CD8-positive, alpha-beta memory T cell (primary cell): ENCODE results near the gene SCAND1. TPM values are rescaled to one million over a fixed set of nuclear protein-coding genes. Genes with fewer than 3 reads are reported as not detected.
"Not testable (repeated sequence)": the region's sequence is repeated elsewhere in the genome, so short reads cannot be mapped to it uniquely, and the experiment has no call there.

Experiments used
- CTCF ChIA-PET: fragments of 350-600 bp; sonication (Branson Sonifier 250); formaldehyde crosslinking; loops from one replicate; lab custom pipeline; 2021; ENCODE audit warnings: antibody characterized with exemption; lab: Charles Lee
- POLR2A ChIA-PET: fragments of 350-600 bp; sonication (Branson Sonifier 250); formaldehyde crosslinking; loops from one replicate; lab custom pipeline; 2021; ENCODE audit warnings: antibody characterized with exemption; lab: Charles Lee
- DNase-seq, 5 donors: peaks; one replicate each; pipeline versions ENCODE4 v3.0.0 to v3.0.0-alpha.2; 2020 to 2022; ENCODE audit warnings: mixed read lengths in 1 of 5
- H3K27ac ChIP-seq: one replicate; pipeline ENCODE4 v1.7.0; 2013; ENCODE audit warnings: low read depth, mild to moderate bottlenecking, low read length, moderate library complexity
- H3K27me3 ChIP-seq: 2 replicates; pipeline ENCODE4 v1.7.0; 2013; ENCODE audit warnings: low read length, mild to moderate bottlenecking; ENCODE audit not compliant: insufficient read depth, poor library complexity, severe bottlenecking
- H3K36me3 ChIP-seq: 2 replicates; pipeline ENCODE4 v1.7.0; 2013; ENCODE audit warnings: mild to moderate bottlenecking, low read length, moderate library complexity; ENCODE audit not compliant: insufficient read depth
- H3K4me1 ChIP-seq: 2 replicates; pipeline ENCODE4 v1.7.0; 2013; ENCODE audit warnings: mild to moderate bottlenecking, low read length, moderate library complexity; ENCODE audit not compliant: insufficient read depth
- H3K4me3 ChIP-seq: 2 replicates; pipeline ENCODE4 v1.7.0; 2013; ENCODE audit warnings: mild to moderate bottlenecking, low read length
- H3K9me3 ChIP-seq: 2 replicates; pipeline ENCODE4 v1.7.0; 2013; ENCODE audit warnings: mild to moderate bottlenecking, low read length
- H3K27ac Mint-ChIP-seq, 8 donors: one replicate each; pipeline ENCODE4 v1.8.0; 2020 to 2021; ENCODE audit warnings: mixed read lengths in 8 of 8, mild to moderate bottlenecking in 6 of 8, inconsistent platforms in 3 of 8, moderate library complexity in 3 of 8
- H3K27me3 Mint-ChIP-seq, 2 donors: one replicate each; pipeline ENCODE4 v1.8.0; 2020 to 2021; ENCODE audit warnings: mixed read lengths in 2 of 2, mild to moderate bottlenecking in 1 of 2, moderate library complexity in 1 of 2
- H3K36me3 Mint-ChIP-seq, 3 donors: one replicate each; pipeline ENCODE4 v1.8.0; 2020 to 2021; ENCODE audit warnings: mixed read lengths in 3 of 3, inconsistent platforms in 1 of 3, mild to moderate bottlenecking in 1 of 3
- H3K4me1 Mint-ChIP-seq, 3 donors: one replicate each; pipeline ENCODE4 v1.8.0; 2020 to 2021; ENCODE audit warnings: mixed read lengths in 3 of 3, inconsistent platforms in 1 of 3, mild to moderate bottlenecking in 1 of 3
- H3K4me3 Mint-ChIP-seq, 7 donors: one replicate each; pipeline ENCODE4 v1.8.0; 2020 to 2021; ENCODE audit warnings: mixed read lengths in 7 of 7, mild to moderate bottlenecking in 6 of 7, moderate library complexity in 4 of 7, inconsistent platforms in 2 of 7
- H3K9me3 Mint-ChIP-seq, 5 donors: one replicate each; pipeline ENCODE4 v1.8.0; 2020 to 2022; ENCODE audit warnings: mixed read lengths in 5 of 5, mild to moderate bottlenecking in 3 of 5, moderate library complexity in 2 of 5, inconsistent platforms in 1 of 5
- polyA plus RNA-seq: library from polyadenylated mRNA; unstranded; fragments of 300-500 nt; fragmentation: Illumina TruSeq; gene quantifications from one replicate; pipeline ENCODE4 v1.2.3, GENCODE V29; 2021
- total RNA-seq, 2 experiments: library from RNA; stranded (reverse); gene quantifications; one replicate each; pipeline ENCODE4 v1.2.3, GENCODE V29; 2021

The SCAND1 gene
- total and polyA plus RNA-seq, 3 experiments from 2014 or later, result 50.8 to 177 (median 55.8) TPM

GRCh38 chr20:35956616-35957015 is 2.3 kb upstream of the SCAND1 start:
- Histone ChIP-seq H3K27me3 (no peaks in the 10 kb centered on the region), H3K27ac (no peak overlapping the region), H3K4me1 (peaks cover 27% of the 10 kb centered on the region), H3K4me3 (no peak overlapping the region), H3K36me3 (no peaks in the 10 kb centered on the region), H3K9me3 (no peaks in the 10 kb centered on the region)
- Mint-ChIP-seq H3K36me3 (peaks cover 0 to 14% (median 0%) of the 10 kb centered on the region in 3 donors), H3K4me3 (peak overlapping the region in 4 of 7 donors; percentile 28 to 43 (median 35)), H3K4me1 (peaks cover 15 to 36% (median 26%) of the 10 kb centered on the region in 3 donors), H3K27ac (peak overlapping the region in 3 of 8 donors; percentile 42 to 51 (median 48)), H3K27me3 (peaks cover 0 to 3% of the 10 kb centered on the region in 2 donors), H3K9me3 (no peaks in the 10 kb centered on the region)
- ChIA-PET CTCF (no interaction called here), POLR2A (no interaction called here)
- no peak for DNase-seq

DNA sequence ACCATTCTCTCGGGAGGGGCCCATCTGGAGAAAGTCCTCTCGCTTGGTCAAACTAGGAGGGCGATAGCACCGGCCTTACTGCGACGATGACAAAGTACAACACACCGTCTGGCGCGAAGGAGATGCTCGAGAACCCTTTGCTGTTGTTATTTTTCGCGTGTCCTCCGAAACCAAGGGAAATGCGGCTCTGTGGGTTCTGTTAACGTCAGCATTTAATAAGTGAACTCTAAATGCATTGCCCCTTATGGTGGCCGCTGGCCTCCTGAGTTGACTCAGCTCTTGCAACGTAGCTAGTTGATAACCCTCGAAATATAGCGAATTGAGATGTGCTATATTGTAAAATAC is 577 bp upstream of the SCAND1 start:
- Mint-ChIP-seq H3K27me3 (peaks cover 0 to 3% of the 10 kb centered on the region in 2 donors), H3K4me3 (peak overlapping the region; percentile 97 to 100 (median 99)), H3K9me3 (no peaks in the 10 kb centered on the region), H3K27ac (peak overlapping the region; percentile 94 to 100 (median 100)), H3K36me3 (peaks cover 0 to 14% (median 0%) of the 10 kb centered on the region in 3 donors), H3K4me1 (peaks cover 15 to 37% (median 26%) of the 10 kb centered on the region in 3 donors)
- Histone ChIP-seq H3K4me3 (peak overlapping the region; percentile 83), H3K9me3 (no peaks in the 10 kb centered on the region), H3K27me3 (no peaks in the 10 kb centered on the region), H3K36me3 (no peaks in the 10 kb centered on the region), H3K4me1 (peaks cover 27% of the 10 kb centered on the region), H3K27ac (peak overlapping the region; percentile 97)
- POLR2A ChIA-PET, result interaction anchor here (0.6 to 2.7 kb wide), 15 partner anchors 8 to 1843 kb away, joined by 3 to 40 read pairs (median 6); partner anchors contain the start of genes CPNE1, EIF2S2, ERGIC3 and ITCH
- DNase-seq, result peak in 3 of 5 donors; percentile 15 to 75 (median 67)
- CTCF ChIA-PET, result interaction anchor here (0.6 to 2.5 kb wide), 28 partner anchors 7 to 1439 kb away, joined by 3 to 18 read pairs (median 4); partner anchors contain the start of genes CNBD2, DYNLRB1, ERGIC3 and PHF20

DNA sequence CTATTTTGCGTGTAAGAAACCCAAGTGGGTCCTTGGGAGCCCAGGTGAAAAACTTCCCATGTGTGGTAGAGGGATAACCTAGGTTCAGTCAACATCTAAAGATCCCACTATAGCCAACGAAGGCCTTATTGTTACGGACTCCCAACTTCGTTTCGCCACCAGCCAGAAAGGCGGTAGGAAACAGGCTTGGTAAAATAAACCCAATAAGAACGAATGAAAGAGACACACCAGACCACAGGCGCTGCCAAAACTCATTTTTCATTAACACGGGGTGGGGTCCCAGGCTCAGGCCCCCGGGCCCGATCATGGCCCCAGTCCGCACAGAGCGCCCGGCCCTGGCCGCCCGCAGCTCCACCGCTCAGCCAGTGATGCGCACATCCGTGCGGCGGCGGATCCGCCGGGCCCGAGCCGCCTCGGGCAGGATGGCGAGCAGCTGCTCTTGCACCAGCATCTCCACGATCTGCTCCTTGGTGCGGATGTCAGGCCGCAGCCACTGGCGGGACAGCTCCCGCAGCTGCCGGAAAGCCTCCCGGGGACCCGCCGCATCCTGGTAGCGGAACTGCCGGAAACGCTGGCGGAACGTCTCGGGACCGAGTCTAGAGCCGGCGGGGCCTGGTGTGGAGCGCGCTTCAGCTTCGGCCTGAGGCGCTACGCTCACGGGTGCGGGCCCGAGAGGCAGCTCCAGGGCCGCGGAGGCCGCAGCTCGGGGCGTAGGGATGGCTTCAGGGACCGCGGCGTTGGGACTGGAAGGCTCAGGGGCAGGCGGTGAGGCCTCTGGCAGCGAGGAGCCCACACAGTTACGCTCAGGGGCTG is 709 bp downstream of the SCAND1 start:
- peak; percentile 61 to 83 (median 73) for DNase-seq
- Histone ChIP-seq H3K27me3 (no peaks in the 10 kb centered on the region), H3K4me1 (peaks cover 27% of the 10 kb centered on the region), H3K27ac (peak overlapping the region; percentile 97), H3K36me3 (no peaks in the 10 kb centered on the region), H3K4me3 (peak overlapping the region; percentile 83), H3K9me3 (no peaks in the 10 kb centered on the region)
- POLR2A ChIA-PET, result interaction anchor here (0.5 to 2.7 kb wide), 26 partner anchors 9 to 1842 kb away, joined by 3 to 40 read pairs (median 4); partner anchors contain the start of genes CPNE1, EIF2S2, EIF6 and ITCH
- H3K9me3 Mint-ChIP-seq, result no peaks in the 10 kb centered on the region
- CTCF ChIA-PET, result interaction anchor here (0.6 to 2.5 kb wide), 39 partner anchors 8 to 1960 kb away, joined by 3 to 18 read pairs (median 3); partner anchors contain the start of genes CEP250, CNBD2, CPNE1 and DYNLRB1
- peaks cover 0 to 3% of the 10 kb centered on the region in 2 donors for H3K27me3 Mint-ChIP-seq
- peaks cover 0 to 21% (median 0%) of the 10 kb centered on the region in 3 donors for H3K36me3 Mint-ChIP-seq
- peak overlapping the region; percentile 94 to 100 (median 100) for H3K27ac Mint-ChIP-seq
- peak overlapping the region; percentile 97 to 100 (median 99) for H3K4me3 Mint-ChIP-seq
- peaks cover 15 to 37% (median 26%) of the 10 kb centered on the region in 3 donors for H3K4me1 Mint-ChIP-seq

- Histone ChIP-seq H3K4me3 (peak overlapping the region; percentile 83), H3K27ac (peak overlapping the region; percentile 97), H3K27me3 (no peaks in the 10 kb centered on the region), H3K4me1 (peaks cover 27% of the 10 kb centered on the region), H3K9me3 (no peaks in the 10 kb centered on the region), H3K36me3 (peaks cover 5% of the 10 kb centered on the region)
- CTCF ChIA-PET, result interaction anchor here (0.9 to 2.5 kb wide), 4 partner anchors 10 to 288 kb away, joined by 3 to 18 read pairs (median 9); partner anchors contain the start of genes CPNE1, RBM12 and RBM39
- Mint-ChIP-seq H3K4me1 (peaks cover 15 to 37% (median 26%) of the 10 kb centered on the region in 3 donors), H3K36me3 (peaks cover 0 to 29% (median under 1%) of the 10 kb centered on the region in 3 donors), H3K9me3 (no peaks in the 10 kb centered on the region), H3K4me3 (peak overlapping the region; percentile 97 to 100 (median 99)), H3K27me3 (peaks cover 0 to 3% of the 10 kb centered on the region in 2 donors), H3K27ac (peak overlapping the region; percentile 94 to 100 (median 100))
- POLR2A ChIA-PET, result interaction anchor here (1.0 to 2.7 kb wide), 4 partner anchors 181 to 668 kb away, joined by 3 to 40 read pairs (median 13); partner anchors contain the start of genes EIF6, PHF20 and RBM39
- peak in 1 of 5 donors; percentile 2 for DNase-seq
Measured at GRCh38 chr20:35952480-35953386, 1.6 kb downstream of the SCAND1 start.

GRCh38 chr20:35952080-35952479 is 2.2 kb downstream of the SCAND1 start:
- CTCF ChIA-PET, H3K36me3 ChIP-seq, POLR2A ChIA-PET, DNase-seq, H3K27me3 ChIP-seq, H3K9me3 ChIP-seq, H3K27me3 Mint-ChIP-seq, H3K9me3 Mint-ChIP-seq, H3K4me3 ChIP-seq: not testable (repeated sequence)
- Mint-ChIP-seq H3K4me3 (peak overlapping the region in 6 of 7 donors; percentile 15 to 100 (median 58)), H3K36me3 (peaks cover 0 to 36% (median 6%) of the 10 kb centered on the region in 3 donors), H3K27ac (peak overlapping the region in 7 of 8 donors; percentile 68 to 100 (median 100)), H3K4me1 (peaks cover 19 to 37% (median 26%) of the 10 kb centered on the region in 3 donors)
- peak overlapping the region; percentile 97 for H3K27ac ChIP-seq
- peaks cover 27% of the 10 kb centered on the region for H3K4me1 ChIP-seq

DNA sequence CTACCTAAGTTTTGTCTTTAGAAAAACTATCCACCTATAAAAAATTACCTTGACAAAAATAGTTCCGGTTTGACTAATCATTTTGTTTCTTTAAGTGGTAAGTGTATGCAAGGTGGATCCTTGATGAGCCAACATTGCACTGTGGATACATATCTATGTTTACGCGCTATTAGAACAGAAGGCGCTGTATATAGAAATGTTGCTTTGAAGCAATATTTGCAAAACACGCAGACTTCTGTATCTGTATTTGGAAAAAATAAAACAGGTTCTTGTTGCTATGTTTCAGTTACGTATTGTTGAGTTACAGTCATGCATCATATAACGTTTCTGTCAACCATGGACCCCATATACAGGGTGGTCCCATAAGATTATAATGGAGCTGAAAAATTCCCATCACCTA is 4.2 kb downstream of the SCAND1 start:
- Mint-ChIP-seq H3K4me3 (no peak overlapping the region), H3K9me3 (no peaks in the 10 kb centered on the region), H3K27me3 (peaks cover 0 to 3% of the 10 kb centered on the region in 2 donors), H3K36me3 (peaks cover 0 to 45% (median 6%) of the 10 kb centered on the region in 3 donors), H3K4me1 (peaks cover 14 to 25% (median 22%) of the 10 kb centered on the region in 3 donors), H3K27ac (no peak overlapping the region)
- no peak overlapping the region for H3K4me3 ChIP-seq
- no peaks in the 10 kb centered on the region for H3K27me3 ChIP-seq
- peaks cover 12% of the 10 kb centered on the region for H3K36me3 ChIP-seq
- DNase-seq, result no peak
- ChIA-PET POLR2A (interaction anchor here (0.6 kb wide), 2 partner anchors 248 to 1066 kb away, joined by 3 read pairs; no protein-coding TSS in a partner anchor), CTCF (interaction anchor here (0.8 kb wide), 1 partner anchor 208 kb away, joined by 3 read pairs; the partner anchor contains the start of gene RBM39)
- H3K9me3 ChIP-seq, result no peaks in the 10 kb centered on the region
- no peak overlapping the region for H3K27ac ChIP-seq
- H3K4me1 ChIP-seq, result peaks cover 19% of the 10 kb centered on the region

DNA sequence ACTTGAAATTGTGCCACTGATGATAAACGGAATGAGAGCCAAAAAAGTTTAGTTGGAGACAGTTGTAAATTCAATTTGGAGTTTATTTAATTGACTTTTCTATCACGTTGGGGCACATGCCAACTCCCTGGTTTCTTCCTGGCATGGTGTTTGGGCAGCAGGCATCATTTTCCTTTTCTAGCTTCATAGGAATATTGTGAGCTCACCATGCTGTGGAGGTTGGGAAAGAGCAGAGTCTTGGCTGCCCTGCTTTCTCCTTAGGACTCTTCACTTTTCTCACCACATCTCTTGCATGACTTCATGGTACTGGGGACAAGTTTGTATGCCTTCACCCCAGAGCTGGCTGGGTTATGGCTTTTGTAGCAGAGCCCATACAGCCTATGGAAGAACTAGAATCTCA is 6.4 kb downstream of the SCAND1 start:
- Mint-ChIP-seq H3K4me3 (no peak overlapping the region), H3K36me3 (peaks cover 0 to 47% (median 11%) of the 10 kb centered on the region in 3 donors), H3K27ac (peak overlapping the region in 5 of 8 donors; percentile 5 to 61 (median 36)), H3K27me3 (no peaks in the 10 kb centered on the region), H3K4me1 (peaks cover 10 to 14% (median 11%) of the 10 kb centered on the region in 3 donors), H3K9me3 (no peaks in the 10 kb centered on the region)
- H3K4me3 ChIP-seq, result no peak overlapping the region
- H3K27me3 ChIP-seq, result no peaks in the 10 kb centered on the region
- H3K4me1 ChIP-seq, result peaks cover 12% of the 10 kb centered on the region
- no peak for DNase-seq
- ChIA-PET CTCF (interaction anchor here (1.0 to 1.1 kb wide), 2 partner anchors 10 to 23 kb away, joined by 3 read pairs; no protein-coding TSS in a partner anchor), POLR2A (no interaction called here)
- no peak overlapping the region for H3K27ac ChIP-seq
- no peaks in the 10 kb centered on the region for H3K9me3 ChIP-seq
- H3K36me3 ChIP-seq, result peaks cover 13% of the 10 kb centered on the region
